Measurements from ENCODE around the gene MTHFSD.

DNA sequence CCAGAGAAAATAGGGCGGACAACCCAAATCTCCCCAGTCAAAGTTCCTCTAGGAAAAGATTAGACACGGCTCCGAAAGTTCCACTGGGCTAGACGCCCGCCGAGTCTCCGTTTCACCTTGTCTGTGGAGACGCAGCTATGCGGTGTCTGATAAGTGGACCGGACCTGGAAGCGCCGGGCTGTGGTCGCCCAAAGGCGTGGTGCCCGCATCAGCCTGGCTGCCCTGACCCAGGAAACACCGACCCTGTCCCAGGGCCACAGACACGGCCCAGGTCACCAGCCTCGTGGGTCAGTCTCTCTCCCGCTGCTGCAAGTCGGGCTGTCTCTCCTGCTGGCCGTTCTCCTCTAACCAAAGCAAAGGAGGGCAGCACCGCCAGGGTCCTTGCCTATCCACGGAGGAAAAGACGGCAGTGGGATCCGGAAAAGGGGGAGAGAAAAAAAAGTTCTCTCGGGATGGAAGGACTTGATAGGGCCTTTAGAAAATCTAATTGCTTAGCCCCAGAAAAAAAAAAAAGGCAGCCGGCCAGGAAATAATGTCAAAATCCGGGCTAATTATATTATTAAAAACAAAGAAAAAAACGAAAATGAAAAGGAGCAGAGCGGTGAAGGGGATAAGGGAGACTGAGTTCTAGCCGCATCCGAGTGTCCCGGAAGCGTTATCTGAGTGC lies 58.6 kb downstream of the MTHFSD start:
- TF ChIP-seq, protein P1, sequence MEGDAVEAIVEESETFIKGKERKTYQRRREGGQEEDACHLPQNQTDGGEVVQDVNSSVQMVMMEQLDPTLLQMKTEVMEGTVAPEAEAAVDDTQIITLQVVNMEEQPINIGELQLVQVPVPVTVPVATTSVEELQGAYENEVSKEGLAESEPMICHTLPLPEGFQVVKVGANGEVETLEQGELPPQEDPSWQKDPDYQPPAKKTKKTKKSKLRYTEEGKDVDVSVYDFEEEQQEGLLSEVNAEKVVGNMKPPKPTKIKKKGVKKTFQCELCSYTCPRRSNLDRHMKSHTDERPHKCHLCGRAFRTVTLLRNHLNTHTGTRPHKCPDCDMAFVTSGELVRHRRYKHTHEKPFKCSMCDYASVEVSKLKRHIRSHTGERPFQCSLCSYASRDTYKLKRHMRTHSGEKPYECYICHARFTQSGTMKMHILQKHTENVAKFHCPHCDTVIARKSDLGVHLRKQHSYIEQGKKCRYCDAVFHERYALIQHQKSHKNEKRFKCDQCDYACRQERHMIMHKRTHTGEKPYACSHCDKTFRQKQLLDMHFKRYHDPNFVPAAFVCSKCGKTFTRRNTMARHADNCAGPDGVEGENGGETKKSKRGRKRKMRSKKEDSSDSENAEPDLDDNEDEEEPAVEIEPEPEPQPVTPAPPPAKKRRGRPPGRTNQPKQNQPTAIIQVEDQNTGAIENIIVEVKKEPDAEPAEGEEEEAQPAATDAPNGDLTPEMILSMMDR (IDR thresholded peaks at IDR 0.05; ENCODE audit: low read length), result no peak
- TF ChIP-seq EZH2phosphoT487 (IDR thresholded peaks at IDR 0.05; ENCODE audit: low read length), result no peak
- no peak for TF ChIP-seq EZH2 (optimal IDR thresholded peaks at IDR 0.05; ENCODE audit: low read depth, low read length)

All from MM.1S (cell line).